ENCODE measurements around the gene TMEM106C.

GRCh38 chr12:47999816-48000215, 36.4 kb downstream of the TMEM106C start:
- TF ChIP-seq, protein P1, sequence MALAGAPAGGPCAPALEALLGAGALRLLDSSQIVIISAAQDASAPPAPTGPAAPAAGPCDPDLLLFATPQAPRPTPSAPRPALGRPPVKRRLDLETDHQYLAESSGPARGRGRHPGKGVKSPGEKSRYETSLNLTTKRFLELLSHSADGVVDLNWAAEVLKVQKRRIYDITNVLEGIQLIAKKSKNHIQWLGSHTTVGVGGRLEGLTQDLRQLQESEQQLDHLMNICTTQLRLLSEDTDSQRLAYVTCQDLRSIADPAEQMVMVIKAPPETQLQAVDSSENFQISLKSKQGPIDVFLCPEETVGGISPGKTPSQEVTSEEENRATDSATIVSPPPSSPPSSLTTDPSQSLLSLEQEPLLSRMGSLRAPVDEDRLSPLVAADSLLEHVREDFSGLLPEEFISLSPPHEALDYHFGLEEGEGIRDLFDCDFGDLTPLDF (CRISPR knock-in tag; IDR thresholded peaks at IDR 0.05), result no peak
- TF ChIP-seq ZNF333 (CRISPR knock-in tag; IDR thresholded peaks at IDR 0.05; ENCODE audit: borderline replicate concordance) (no peak), TCF7 (IDR thresholded peaks at IDR 0.05; ENCODE audit: low read depth) (no peak), ZFX (CRISPR knock-in tag; IDR thresholded peaks at IDR 0.05; ENCODE audit: low read depth) (no peak), POLR2AphosphoS5 (IDR thresholded peaks at IDR 0.05; ENCODE audit: low read depth, low read length) (no peak), HNRNPUL1 (IDR thresholded peaks at IDR 0.05; ENCODE audit: low read depth, low read length) (no peak), ELF4 (CRISPR knock-in tag; IDR thresholded peaks at IDR 0.05; ENCODE audit: borderline replicate concordance) (no peak), NFRKB (IDR thresholded peaks at IDR 0.05) (no peak), SP1 (IDR thresholded peaks at IDR 0.05) (no peak), SP1 (CRISPR knock-in tag; IDR thresholded peaks at IDR 0.05) (no peak), MAFK (conservative IDR thresholded peaks at IDR 0.05 in 1 of 2, IDR thresholded peaks at IDR 0.05 in 1 of 2; ENCODE audit: low read length in 2 of 2) (no peak)
- TF ChIP-seq, protein P2, sequence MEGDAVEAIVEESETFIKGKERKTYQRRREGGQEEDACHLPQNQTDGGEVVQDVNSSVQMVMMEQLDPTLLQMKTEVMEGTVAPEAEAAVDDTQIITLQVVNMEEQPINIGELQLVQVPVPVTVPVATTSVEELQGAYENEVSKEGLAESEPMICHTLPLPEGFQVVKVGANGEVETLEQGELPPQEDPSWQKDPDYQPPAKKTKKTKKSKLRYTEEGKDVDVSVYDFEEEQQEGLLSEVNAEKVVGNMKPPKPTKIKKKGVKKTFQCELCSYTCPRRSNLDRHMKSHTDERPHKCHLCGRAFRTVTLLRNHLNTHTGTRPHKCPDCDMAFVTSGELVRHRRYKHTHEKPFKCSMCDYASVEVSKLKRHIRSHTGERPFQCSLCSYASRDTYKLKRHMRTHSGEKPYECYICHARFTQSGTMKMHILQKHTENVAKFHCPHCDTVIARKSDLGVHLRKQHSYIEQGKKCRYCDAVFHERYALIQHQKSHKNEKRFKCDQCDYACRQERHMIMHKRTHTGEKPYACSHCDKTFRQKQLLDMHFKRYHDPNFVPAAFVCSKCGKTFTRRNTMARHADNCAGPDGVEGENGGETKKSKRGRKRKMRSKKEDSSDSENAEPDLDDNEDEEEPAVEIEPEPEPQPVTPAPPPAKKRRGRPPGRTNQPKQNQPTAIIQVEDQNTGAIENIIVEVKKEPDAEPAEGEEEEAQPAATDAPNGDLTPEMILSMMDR (CRISPR knock-in tag; IDR thresholded peaks at IDR 0.05), result no peak
- TF ChIP-seq, protein P3, sequence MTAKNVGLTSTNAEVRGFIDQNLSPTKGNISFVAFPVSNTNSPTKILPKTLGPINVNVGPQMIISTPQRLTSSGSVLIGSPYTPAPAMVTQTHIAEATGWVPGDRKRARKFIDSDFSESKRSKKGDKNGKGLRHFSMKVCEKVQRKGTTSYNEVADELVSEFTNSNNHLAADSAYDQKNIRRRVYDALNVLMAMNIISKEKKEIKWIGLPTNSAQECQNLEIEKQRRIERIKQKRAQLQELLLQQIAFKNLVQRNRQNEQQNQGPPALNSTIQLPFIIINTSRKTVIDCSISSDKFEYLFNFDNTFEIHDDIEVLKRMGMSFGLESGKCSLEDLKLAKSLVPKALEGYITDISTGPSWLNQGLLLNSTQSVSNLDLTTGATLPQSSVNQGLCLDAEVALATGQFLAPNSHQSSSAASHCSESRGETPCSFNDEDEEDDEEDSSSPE (CRISPR knock-in tag; IDR thresholded peaks at IDR 0.05), result no peak
- TF ChIP-seq, protein P4, sequence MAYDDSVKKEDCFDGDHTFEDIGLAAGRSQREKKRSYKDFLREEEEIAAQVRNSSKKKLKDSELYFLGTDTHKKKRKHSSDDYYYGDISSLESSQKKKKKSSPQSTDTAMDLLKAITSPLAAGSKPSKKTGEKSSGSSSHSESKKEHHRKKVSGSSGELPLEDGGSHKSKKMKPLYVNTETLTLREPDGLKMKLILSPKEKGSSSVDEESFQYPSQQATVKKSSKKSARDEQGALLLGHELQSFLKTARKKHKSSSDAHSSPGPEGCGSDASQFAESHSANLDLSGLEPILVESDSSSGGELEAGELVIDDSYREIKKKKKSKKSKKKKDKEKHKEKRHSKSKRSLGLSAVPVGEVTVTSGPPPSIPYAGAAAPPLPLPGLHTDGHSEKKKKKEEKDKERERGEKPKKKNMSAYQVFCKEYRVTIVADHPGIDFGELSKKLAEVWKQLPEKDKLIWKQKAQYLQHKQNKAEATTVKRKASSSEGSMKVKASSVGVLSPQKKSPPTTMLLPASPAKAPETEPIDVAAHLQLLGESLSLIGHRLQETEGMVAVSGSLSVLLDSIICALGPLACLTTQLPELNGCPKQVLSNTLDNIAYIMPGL (CRISPR knock-in tag; IDR thresholded peaks at IDR 0.05; ENCODE audit: borderline replicate concordance in 1 of 2, low read depth in 1 of 2), result no peak

All from HepG2 (cell line).